Loucy (cell line): ENCODE results near the gene ZNF701.
A peak's percentile ranks its signal among the peaks of the same experiment; 100 is the strongest.

ENCODE experiments used
- EZH2phosphoT487 ChIP-seq: fragments of 200-600 bp; IDR thresholded peaks from 2 replicates; pipeline ENCODE4 v1.6.1; 2018; ENCODE audit warnings: antibody characterized with exemption, mild to moderate bottlenecking, moderate library complexity, borderline replicate concordance
- TF ChIP-seq, protein P1 (sequence below): fragments of 200-600 bp; sonication (generic); conservative IDR thresholded peaks from 2 replicates; pipeline ENCODE4 v1.5.1; 2014; ENCODE audit warnings: mild to moderate bottlenecking, antibody characterized with exemption, low read length

DNA sequence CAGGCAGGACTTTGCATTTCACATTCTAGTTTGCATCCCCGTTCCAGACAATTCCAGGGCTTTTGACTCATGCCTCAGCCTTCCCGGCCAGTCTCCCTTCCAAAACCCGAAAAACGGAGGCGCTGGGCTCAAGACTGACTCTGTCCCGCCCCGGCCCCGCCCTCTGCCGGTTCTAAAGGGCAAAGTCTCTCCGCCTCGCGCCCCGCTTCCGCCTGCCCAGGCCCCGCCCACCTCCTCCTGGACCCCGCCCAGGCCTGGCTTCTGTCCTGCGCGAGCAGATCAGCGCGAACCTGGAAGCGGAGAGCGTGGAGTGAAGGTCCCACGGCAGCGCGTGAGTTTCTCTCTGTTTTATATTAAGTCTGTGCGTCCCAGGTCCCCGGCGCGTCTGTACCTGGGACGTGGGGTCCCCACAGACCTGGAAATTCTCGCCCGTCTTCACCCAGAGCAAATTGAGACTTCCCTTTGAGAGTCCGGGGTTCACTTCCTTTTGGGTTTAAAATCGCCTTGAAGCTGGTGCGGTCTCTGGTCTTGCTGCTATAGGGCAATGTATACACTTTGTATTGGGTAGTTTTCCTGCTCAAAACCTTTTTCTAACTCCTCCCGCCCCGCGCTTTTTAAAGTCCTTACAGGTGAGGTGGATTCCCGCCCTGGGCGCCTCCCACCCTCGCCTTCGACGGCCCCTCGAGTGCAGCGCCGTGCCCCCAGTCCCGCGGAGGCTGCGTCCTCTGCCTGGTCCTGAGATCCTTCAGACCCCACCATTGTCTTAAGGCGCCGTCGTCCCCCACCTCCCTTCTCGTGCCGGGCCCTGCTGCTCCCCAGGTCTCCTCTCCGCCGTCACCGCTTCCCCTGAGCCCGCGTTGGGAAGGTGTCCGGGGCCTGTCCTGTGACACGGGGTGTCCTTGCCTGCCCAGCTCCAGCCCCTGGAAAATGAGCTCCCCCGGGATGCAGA lies 31.2 kb downstream of the ZNF701 start:
- TF ChIP-seq EZH2phosphoT487: no peak
- TF ChIP-seq, protein P1, sequence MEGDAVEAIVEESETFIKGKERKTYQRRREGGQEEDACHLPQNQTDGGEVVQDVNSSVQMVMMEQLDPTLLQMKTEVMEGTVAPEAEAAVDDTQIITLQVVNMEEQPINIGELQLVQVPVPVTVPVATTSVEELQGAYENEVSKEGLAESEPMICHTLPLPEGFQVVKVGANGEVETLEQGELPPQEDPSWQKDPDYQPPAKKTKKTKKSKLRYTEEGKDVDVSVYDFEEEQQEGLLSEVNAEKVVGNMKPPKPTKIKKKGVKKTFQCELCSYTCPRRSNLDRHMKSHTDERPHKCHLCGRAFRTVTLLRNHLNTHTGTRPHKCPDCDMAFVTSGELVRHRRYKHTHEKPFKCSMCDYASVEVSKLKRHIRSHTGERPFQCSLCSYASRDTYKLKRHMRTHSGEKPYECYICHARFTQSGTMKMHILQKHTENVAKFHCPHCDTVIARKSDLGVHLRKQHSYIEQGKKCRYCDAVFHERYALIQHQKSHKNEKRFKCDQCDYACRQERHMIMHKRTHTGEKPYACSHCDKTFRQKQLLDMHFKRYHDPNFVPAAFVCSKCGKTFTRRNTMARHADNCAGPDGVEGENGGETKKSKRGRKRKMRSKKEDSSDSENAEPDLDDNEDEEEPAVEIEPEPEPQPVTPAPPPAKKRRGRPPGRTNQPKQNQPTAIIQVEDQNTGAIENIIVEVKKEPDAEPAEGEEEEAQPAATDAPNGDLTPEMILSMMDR: 0 out of 2 replicates have a peak, but pooled peaks have one; percentile 15
